ENCODE data around the gene NEK7. TPM values are rescaled to one million over a fixed set of nuclear protein-coding genes. Genes with fewer than 3 reads are reported as not detected.
A peak's percentile ranks its signal among the peaks of the same experiment; 100 is the strongest.

NEK7 gene
- polyA plus RNA-seq, 1 donor = 49.7 TPM

DNA sequence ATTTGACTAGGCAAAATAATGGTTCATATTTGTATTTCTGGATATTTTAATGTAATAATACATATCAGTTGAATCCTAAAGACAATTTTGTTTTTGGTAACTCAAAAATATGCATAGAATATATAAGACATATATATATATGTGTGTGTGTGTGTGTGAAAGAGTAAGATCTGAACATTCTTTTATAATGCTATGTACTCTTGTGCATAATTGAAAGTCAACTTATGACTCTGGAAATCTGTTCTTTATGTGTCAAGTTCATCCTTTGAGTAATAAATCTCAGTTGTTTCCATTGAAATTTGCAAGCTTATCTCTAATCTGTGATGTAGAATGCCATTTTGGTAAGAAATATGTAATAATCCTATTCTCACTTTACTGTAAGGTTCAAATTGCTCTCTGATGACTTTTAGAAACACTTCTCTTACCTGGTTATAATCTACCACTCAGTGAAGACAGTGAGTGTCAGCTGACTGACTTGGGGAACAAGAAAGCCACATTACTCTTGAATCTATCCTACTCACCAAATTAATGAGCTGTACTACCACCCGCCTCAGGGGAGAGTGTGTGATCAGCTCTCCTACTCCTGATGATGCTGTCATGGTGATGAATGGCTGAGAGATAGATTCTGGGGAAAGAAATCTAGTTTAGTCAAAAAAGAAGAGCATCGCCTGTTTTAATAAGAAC is 15.0 kb upstream of the NEK7 start:
- no peak for DNase-seq

- no peak for DNase-seq
Observed at GRCh38 chr1:198143797-198144196, 13.0 kb upstream of the NEK7 start.

DNA sequence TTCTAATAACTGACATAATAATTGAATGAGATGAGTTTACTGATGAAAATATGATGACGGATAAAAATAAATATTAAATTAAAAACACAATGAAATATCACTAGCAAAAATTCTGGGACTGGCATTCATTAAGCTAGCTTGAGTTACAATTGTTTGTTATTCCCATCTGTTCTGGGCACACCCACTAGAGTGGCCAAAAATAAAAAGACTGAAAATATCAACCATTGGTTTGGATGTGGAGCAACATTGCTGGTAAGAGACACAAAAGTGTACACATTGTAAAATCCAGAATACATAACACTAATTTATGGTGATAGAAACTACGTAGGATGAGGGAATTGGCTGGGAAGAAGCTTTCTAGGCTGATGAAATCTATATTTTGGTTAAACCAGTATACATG is 9.6 kb upstream of the NEK7 start:
- DNase-seq = no peak

GRCh38 chr1:198150369-198150768 is 6.4 kb upstream of the NEK7 start:
- DNase-seq = no peak

DNA sequence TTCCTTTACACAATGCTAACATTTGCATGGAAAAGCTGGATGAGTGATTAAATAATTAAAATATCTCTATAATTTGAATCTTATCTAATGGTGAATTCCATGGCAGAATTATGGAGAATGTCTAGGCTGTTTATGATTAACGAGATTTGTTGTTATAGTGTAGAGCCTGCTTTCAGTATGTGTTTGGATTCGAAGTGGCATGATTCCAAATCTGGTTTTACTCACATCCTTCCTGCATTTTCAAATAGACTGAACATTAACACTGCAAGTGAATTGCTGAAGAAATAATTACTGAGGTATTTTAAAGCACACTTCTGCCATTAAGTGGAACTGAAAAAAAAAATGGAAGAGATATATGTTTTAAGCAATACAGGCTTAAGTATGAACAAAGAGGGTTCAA is 5.1 kb upstream of the NEK7 start:
- DNase-seq = no peak

DNA sequence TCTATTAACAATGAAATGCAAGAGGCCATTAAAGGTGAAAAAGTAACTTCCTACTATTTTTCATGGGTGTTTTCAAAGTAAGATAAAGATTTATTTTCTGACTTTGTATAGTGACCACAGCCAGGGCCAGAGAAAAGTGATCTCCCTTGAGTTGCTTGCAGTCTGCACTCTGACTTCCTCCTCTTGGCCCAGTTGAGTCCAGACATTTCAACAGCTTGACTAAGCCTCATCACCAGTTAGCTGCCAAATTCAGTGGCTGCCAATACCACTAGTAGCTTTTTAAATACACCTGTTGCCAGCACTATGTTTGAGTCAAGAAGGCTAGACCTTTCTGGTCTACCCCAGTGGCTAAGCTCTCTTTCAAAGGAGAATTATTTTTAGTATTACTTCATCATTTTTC is 3.7 kb upstream of the NEK7 start:
- DNase-seq = no peak

DNA sequence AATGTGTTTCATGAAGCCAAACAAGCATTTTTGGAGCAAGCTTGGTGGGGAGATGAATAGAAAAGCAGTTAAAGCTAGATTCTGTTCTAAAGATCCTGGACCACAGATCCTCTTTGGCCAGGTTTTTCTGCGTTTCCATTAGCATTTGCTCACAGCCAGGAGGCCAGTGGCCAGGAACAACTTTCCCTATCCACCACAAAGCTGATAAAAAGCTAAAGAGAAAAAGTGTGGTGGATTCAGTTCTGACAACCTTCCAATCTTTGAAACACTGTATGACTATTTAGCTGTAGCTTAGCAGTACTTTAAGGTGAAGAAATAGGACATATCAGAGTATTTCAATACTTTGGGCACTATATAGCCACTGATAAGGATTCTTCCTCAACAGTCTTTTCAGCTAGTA is 3.0 kb upstream of the NEK7 start:
- no peak for DNase-seq

- no peak for DNase-seq
Observed at GRCh38 chr1:198155253-198155652, 1.5 kb upstream of the NEK7 start.

DNA sequence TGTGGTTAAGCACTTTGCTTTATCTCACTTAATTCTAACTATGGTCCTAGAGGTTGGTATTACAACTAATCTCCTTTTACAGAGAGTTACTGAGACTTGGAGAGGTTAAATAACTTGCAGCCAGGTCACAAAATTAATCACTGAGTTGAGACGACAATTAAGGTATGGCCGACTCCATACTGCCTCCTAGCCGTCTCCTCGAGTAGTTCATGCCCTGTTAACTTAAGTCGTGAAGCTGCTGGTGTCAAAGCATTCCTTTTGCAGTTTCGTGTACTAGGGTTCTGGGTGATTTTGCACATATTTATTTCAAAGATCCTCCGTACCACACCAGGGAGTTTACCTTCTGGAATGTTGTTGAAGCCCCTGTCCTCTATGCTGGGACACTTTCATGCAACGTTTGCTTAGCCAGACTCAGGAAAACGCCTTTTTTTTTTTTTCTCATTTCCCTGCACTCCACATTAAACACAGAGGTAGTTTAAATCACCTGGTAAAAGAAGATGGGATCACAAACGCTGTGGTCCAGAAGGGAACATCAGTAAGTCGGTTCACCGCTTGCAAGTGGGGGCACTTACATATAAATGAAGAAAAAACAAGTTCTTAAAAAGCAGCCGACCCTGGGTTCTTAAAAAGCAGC is 570 bp upstream of the NEK7 start:
- peak; percentile 81 for DNase-seq

DNA sequence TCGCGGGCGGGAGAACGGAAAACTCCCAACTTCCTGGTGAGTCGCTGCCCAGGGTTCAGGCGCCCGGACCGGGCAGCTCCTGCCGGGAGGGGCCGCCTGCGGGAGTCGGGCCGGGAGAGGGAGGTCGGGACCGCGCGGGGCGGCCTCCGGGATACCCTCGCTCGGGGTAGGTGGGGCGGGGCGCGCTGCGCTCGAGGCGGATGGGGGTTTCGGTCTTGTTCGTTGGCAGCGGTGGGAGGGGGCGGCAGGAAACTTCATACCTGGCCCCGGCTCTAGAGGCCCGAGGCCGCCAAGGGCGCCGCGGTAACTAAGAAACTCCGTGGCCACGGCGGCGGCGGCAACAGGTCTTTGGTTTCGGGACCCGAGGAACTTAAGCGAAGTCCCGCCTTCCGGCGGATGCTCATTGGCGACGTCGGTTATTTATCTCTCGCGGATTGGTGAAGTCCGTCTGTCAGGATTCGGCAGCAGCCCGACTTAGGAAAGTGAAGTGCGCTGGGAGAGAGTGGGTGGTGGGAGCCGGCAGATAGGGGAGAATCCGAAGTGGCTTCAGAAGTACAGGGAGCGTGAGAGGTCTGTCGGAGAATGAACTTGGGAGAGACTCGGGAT is 546 bp downstream of the NEK7 start:
- DNase-seq = peak; percentile 92

DNA sequence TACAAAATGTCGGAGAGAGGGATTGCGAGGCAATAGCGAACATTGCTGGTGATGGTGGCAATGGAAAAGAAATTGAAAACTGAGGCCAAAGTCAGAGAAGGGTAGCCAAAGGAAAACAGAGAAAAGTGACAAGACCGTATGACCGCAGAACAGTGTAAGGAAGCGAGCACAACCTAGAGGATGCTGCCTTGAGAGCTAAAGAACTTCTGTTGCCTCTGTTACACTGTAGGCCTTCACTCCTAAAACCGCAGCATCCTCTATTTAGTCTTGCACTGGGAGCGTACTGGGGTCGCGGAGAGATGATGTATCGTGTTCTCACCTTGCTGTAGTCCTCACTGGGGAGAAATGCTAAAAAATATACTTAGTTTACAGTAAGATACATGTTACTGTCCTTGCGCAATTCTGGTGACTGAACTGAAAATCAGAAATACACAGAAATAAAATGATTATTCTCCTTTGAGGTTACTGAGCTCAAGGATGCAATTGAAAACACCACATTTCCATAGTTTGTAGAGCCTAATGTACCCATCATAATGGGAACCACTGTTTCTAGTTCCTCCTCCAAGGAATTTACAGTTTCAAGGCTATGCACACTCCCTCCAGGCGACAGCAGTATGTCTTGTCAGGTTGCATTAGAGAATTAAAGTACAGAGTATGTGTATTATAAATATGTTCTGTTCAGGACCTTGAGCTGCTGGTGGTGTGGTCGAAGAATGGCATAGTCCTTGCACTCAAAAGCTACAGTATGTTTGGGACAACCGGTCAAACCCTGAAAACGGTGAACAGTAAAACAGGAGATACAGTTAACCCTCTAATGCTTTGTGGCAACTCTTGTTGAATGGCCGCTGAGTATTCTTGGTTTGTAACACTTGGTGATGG is 1.3 kb downstream of the NEK7 start:
- no peak for DNase-seq

DNA sequence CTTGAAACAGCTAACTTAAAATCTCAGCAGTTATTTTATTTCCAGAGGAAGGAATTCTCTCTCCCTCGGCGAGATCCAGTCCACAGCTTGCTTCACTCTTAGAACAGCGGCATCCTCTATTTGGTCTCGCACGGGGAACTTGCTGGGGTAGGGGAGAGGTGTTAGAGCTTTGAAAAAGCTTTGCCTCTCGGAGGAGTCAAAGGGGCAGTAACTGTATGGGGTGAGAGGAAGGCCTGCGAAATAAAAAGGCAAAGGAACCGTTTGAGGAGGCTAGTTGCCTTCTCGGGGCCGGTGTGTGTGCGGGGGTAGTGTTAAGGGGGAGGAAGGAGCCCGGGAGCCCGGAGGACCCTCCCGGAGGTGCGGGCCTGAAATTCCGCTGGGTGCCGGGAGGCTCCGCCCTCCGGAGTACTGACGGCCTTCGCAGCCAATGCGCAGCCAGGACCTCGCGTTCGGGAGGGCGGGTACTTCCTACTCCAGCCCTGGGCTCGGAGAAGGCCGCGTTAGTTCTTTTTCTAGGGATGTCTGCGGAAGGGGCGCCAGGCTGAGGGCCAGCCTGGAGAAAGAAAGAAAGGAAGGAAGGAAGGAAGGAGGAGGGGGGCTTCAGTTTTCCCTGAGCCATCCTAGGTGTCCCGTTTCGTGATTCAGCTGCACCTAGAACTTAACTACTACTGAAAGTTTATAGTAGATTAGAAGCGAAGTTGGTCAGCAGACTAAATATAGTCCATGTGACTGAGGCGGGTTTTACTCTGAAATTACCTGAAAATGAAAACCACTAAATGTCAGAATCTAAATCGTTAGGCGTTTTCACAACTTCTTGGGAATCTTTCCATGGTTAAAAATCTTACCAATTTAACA is 2.2 kb downstream of the NEK7 start:
- peak; percentile 90 for DNase-seq

- no peak for DNase-seq
Observed at GRCh38 chr1:198160222-198160621, 3.4 kb downstream of the NEK7 start.

GRCh38 chr1:198160946-198161614 is 4.3 kb downstream of the NEK7 start:
- no peak for DNase-seq

DNA sequence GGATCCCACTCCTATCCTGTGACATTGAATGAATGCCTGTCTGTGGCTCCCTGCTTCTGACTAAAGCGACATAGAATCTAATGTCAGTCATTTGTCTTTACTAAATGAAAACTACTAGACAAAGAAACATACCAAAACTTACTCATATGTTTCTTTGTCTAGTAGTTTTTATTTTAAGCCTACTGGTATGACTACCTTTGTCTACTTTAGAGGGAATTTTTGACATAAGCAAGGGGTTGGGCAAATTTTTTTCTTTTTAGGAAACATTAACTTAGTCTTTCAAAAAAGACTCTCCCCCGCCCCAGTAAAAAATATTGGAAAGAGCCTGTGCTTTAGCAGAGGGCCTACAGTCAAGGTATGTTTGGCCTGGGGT is 4.9 kb downstream of the NEK7 start:
- no peak for DNase-seq

DNA sequence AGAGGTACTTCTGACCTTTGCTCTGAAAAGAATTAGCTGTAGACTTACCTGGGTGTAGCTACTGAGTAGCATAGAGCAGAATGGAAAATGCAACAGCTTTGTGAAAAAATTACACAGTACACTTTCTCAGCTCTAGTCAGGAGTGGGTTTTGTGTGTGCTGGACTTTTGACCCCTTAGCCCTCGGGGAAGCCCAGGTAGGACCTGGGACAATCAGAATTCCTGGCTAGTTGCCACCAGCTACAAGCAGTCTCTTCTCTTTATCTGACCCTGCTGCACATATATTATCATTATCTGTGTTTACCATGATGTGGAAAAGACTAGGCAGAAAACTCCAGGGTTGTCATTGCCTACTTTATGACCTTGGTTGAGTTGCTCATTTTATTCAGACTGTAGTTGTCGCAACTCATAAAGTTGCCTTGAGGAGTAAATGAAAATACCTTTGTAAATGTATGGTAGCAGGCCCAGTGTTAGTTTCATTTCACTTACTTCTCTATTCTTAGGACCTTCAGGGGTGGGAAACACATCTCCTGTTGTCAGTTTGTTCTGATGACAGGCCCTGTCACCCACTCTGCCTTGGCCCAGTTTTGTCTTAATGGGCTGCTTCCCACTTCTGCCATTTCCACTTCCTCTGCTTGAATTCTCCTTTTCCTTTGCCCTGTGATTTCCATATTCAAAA is 5.4 kb downstream of the NEK7 start:
- no peak for DNase-seq

- no peak for DNase-seq
Observed at GRCh38 chr1:198165927-198166647, 9.3 kb downstream of the NEK7 start.

GRCh38 chr1:198166900-198167299 is 10.1 kb downstream of the NEK7 start:
- no peak for DNase-seq

- DNase-seq = no peak
Observed at GRCh38 chr1:198167436-198167934, 10.7 kb downstream of the NEK7 start.

- no peak for DNase-seq
Observed at GRCh38 chr1:198168227-198168626, 11.4 kb downstream of the NEK7 start.

All from left kidney (tissue), 2 donors.